UCSD-AML1 (cell line): ENCODE results near the gene SLC13A2.

ENCODE experiments used
- DNase-seq: peaks from one replicate; lab custom pipeline; 2025; ENCODE audit not compliant: unreplicated experiment; lab: John Stamatoyannopoulos, UW

SLC13A2 gene

GRCh38 chr17:28532050-28532960 is 58.9 kb downstream of the SLC13A2 start:
- no peak for DNase-seq

DNA sequence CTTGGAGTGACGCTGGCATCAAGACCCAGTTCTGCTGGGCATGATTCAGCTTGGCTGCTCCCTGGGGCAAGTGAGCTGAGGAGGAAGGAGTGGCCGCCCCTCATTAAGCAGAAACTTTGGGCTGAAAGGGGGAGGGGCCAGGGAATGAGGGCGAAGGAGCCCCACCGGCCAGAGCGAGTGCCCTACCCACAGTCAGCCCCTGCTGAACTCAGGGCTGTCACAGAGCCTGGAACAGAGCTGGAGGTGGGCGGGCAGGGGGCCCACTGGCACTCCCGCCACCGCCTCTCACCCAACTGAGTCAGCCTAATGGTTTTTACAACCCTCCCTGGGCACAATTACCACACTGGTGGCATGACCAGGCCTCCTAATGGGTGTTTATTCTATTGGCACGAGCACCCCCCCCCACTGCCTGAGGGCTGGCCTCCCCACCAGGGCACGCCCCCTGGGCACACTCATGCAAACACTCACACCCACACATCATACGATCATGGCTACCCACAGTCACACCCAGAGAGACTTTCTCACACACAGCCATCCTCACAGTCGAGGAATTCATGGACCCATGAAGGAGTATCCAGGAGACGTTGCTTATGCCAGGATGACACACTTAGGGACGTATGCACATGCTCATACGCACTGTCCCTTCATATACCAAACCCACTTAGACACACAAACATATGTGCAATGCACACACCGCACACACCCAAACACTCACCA is 59.8 kb downstream of the SLC13A2 start:
- DNase-seq, result no peak

- no peak for DNase-seq
These were observed 61.4 kb downstream of the SLC13A2 start for GRCh38 chr17:28534740-28535375.

DNA sequence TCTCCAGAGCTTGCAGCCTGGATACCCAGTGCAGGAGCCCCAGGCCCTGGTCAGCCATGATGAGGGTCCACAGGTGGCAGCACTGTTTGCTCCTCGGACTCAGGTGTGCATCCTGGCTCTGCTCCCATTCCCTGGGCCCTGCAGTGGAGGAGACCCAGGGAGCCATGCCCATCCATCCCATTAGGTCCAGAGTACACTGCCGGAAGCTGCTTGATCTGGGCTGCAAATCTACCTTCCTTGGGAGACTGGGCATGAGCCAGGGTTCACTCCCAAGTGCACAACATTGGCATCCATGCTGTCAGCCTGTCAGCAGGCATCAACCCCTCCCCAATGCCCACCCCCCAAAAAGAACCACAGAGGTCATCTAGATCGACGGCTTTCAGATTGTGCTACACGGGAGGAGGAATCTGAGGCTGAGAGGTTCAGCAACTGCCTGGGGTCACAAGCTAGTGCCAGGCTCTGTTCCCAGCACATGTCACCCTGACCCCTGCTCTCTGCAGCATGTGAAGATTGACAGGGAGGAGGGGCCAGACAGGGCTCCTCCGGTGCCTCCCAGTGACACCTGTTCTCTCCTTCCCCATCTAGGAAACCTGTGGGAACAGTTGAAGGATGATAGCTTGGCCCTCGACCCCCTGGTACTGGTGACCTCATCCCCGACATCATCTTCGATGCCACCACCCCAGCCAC is 63.2 kb downstream of the SLC13A2 start:
- no peak for DNase-seq

- no peak for DNase-seq
These were observed 63.8 kb downstream of the SLC13A2 start for GRCh38 chr17:28537219-28537610.

DNA sequence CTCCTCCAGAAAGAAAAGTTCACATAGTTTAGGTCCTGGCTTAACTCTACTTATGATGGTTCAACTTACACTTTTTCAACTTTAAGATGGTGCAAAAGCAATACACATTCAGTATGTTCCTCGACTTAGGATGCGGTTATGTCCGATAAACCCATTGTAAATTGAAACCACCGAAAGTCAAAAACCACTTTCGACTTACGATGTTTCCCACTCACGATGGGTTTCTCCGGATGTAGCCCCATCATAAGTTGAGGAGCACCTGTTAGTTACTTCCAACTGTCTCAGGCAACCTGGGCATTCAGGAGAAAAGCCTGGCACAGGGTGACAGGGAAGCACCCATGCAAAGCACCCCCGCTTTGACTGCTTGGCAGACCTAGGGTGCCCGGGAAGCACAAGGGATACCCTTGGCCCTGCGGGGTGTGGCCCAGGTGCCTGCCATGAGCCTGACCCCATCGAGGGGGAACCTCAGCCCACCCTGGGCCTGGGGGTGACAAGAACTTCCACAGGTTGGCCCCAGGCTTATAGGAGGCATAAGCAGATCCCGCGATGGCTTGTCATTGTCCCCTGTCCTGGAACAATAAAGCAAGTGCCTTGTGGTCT is 65.0 kb downstream of the SLC13A2 start:
- no peak for DNase-seq

- no peak for DNase-seq
These were observed 66.8 kb downstream of the SLC13A2 start for GRCh38 chr17:28540231-28540630.

GRCh38 chr17:28541439-28541838 is 68.0 kb downstream of the SLC13A2 start:
- DNase-seq, result no peak

GRCh38 chr17:28544402-28545140 is 71.1 kb downstream of the SLC13A2 start:
- DNase-seq, result no peak

DNA sequence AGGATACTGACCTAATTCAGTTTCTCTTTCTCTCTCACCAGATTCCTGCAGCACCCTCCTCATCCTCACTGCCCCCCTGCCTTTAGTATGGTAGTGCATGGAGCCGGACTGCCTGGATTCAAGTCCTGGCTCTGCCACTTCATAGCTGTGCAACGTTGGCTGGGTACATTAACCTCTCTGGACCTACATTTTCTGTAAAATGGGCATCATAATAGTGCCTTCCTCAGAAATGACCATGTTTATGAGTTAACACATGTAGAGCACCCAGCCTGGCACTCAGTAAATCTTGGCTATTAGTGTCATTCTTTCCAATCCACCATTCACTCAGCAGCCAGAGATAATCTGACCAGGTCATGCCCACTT is 71.7 kb downstream of the SLC13A2 start:
- DNase-seq, result no peak

- DNase-seq, result no peak
These were observed 72.5 kb downstream of the SLC13A2 start for GRCh38 chr17:28545787-28546415.

DNA sequence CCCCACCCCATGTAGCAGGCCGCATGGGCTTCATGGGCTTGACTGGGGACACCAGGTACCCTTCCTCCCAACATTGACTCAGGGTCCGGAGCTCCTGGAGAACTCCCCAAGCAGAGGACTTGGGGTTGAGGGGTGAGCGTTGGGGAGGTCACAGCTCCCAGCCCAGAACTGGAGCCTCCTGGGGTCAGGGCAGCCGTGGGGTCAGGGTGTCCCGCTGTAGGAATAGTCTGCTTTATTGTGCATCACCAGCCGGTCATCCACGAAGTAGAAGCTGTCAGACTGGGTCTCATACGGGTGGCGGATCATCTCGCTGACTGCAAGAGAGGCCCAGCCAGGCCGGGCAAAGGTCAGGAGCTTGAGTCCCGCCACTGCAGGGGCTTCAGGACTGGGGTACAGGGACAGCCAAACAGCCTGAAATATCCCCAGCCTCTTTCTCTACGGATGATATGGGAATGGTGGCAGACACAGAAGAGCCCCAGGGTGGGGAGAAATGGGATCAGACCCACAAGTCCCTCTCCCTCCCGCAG is 73.7 kb downstream of the SLC13A2 start:
- DNase-seq, result no peak
